Gastroesophageal sphincter (tissue), 3 donors: ENCODE results near the gene SLCO1C1.

Experiments
- CTCF ChIP-seq, 4 experiments: fragments of 200-600 bp in 2 of 4; fragments of 450-650 bp in 2 of 4; sonication (generic) in 1 of 4; IDR thresholded peaks; one replicate each; pipeline ENCODE4 v1.5.1; 2017 to 2019; ENCODE audit warnings: antibody characterized with exemption in 4 of 4, mild to moderate bottlenecking in 2 of 4, moderate library complexity in 2 of 4
- EP300 ChIP-seq: sonication (generic); formaldehyde crosslinking; IDR thresholded peaks from one replicate; pipeline ENCODE4 v1.6.1; 2017; ENCODE audit warnings: antibody characterized with exemption, mild to moderate bottlenecking
- POLR2A ChIP-seq, 2 donors: fragments of 450-650 bp; IDR thresholded peaks; one replicate each; pipeline ENCODE4 v1.6.1; 2017; ENCODE audit warnings: antibody characterized with exemption in 2 of 2, mild to moderate bottlenecking in 2 of 2, moderate library complexity in 1 of 2
- POLR2AphosphoS5 ChIP-seq: sonication (generic); formaldehyde crosslinking; IDR thresholded peaks from one replicate; pipeline ENCODE4 v1.6.1; 2017; ENCODE audit warnings: antibody characterized with exemption

GRCh38 chr12:20731274-20731673, 36.1 kb downstream of the SLCO1C1 start:
- TF ChIP-seq POLR2A (IDR thresholded peaks at IDR 0.05) (no peak), CTCF (IDR thresholded peaks at IDR 0.05) (no peak), POLR2AphosphoS5 (no peak), EP300 (no peak)
